GM04503 (cell line): ENCODE measurements around the gene NECTIN3.

Source experiments
- DNase-seq: peaks from one replicate; pipeline ENCODE4 v3.0.0-alpha.2; 2012; ENCODE audit warnings: low read depth

Gene NECTIN3

DNA sequence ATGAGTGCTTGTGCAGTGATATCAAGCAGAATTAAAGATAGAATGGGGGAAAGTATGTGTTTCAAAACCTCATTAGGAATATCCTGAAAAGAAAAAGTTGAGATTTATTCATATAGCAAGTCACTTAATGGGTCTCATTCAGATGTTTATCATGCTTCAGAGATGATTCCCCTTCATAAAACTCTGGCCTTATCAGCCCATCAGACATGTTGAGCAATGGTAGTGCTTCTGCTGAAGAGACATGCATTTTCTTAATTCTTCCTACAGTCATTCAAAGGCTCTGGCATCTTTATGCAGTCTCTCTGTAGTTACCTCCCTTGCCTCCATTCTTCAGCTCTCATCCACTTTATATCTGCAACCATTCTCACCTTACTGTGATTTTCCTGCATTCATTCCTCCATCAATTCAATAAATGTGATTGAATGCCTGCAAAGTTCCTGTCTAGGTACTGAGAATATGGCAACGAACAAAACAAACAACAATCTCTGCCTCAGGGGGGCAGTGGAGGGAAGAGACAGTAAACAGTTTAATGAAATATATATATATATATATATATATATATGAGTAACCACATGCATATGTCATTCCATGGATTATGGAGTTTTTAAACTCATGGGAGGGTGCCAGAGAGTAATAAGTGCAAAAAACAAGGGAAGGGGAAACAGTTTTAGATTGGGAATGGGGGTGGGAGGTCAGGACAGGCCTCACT, 138.5 kb downstream of the NECTIN3 start:
- DNase-seq, result peak; percentile 76

DNA sequence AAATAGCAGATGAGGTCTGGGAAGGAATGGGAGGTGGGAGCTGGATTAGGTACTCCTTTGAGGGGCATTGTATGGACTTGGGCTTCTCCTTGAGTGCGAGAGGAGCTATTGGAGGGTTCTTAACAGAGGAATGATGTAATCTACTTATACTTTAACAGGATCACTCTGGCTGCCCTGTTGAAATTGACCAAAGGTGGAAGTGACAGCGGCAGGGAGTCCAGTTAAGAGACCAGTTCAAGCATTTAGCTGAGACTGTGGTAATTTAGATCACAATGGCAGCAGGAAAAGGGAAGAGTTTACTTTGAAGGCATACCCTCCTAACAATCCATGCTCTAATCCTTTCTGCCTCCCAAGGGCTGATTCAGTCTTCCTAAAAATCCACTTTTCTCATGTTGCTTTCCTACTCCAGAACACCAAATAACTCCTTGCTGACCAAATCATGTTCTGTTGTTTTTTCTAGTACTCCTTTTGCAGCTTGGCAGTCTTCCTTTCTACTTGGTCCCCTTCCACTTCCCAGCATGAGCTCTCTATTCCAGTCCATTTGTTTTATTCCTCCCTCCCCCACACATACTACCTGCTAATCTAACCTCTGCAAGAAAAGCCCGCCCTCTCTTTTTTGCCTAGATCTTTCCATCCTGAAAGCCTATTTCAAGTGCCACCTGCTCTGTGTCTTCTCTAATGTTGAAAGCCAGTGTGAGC, 139.4 kb downstream of the NECTIN3 start:
- DNase-seq, result no peak

DNA sequence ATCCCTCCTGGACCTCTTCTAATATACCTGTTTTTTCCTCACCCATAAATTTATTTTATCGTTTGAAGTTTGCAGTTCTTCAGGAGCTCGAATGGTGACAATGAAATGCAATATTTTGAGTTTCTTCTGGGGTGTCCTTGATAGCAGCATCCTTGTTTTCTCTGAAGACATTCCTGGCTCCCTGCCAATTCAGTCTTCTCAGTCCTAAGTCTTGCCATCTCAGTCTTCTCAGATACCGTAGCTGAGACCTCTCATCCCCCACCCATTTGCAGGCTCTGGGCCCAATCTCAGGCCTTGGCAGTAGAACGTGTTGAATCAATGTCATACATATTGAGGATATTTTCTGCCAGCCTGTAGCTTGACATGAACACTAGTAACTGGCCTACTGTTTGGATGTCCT, 140.9 kb downstream of the NECTIN3 start:
- no peak for DNase-seq

DNA sequence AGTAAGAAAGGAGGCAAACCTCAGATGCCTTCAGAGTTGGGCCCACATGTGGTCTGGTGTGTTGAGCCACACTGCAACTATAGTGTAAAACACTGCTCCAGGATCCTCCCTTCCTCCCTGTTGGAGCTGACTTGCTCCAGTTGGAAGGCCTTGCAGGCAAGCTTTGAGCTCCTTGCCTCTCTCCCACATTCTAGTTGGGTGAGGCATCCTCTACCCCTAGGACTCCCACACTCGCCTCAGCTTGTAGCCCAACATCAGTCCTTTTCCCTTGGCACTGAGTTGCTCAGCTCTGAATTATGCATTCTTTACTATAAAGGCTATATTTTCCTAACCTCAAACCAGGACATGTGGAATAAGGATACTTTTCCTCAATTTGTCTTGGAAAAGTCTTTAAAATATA, 143.9 kb downstream of the NECTIN3 start:
- no peak for DNase-seq

DNA sequence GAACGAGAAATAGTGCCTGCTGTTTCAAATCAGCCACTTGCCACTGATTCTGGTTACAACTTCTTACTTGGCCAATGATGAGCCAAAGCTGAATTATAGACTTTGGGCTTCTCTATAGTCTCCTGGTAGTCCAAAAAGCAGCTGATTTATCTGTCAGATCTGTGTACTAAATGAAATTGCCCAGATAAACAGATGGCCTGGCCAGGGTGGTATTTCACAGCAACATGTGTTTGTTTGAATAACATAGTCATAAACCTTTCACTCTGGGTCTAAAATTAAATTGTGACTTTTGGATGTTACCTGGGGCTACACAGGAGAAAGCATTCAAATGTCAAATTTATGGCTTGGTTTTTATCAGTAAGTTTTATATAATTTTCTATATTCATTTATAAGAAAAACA, 147.0 kb downstream of the NECTIN3 start:
- DNase-seq, result no peak

DNA sequence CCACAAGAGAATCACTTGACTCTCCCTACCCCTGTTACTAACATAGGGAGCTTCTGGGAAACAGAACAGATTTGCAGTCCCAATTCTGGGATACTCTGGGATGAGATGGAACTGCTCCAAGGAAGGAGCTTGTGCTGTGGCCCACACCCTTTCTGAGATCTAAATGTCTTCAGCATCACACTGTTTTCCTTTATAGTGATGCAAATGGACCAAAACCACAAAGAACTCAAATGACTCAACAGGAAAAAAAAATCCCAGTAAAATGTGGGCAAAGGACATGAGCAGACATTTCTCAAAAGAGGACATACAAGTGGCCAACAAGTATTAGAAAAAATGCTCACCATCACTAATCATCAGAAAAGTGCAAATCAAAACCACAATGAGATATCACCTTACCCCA, 155.6 kb downstream of the NECTIN3 start:
- peak; percentile 49 for DNase-seq

DNA sequence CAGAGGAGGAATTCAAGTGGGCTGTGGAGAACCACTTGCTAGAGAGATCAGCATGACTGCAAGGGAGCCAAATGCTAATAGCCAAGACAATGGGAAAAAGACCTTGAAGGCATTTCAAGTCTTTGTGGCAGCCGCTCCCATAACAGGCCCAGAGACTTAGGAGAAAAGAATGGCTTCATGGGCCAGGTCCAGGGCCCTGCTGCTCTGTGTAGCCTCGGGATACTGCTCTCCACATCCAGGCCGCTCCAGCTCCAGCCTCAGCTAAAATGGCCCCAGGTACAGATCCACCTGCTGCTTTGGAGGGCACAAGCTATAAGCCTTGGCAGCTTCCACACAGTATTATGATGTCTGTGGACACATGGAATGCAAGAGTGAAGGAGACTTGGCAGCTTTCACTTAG, 157.7 kb downstream of the NECTIN3 start:
- DNase-seq, result no peak

DNA sequence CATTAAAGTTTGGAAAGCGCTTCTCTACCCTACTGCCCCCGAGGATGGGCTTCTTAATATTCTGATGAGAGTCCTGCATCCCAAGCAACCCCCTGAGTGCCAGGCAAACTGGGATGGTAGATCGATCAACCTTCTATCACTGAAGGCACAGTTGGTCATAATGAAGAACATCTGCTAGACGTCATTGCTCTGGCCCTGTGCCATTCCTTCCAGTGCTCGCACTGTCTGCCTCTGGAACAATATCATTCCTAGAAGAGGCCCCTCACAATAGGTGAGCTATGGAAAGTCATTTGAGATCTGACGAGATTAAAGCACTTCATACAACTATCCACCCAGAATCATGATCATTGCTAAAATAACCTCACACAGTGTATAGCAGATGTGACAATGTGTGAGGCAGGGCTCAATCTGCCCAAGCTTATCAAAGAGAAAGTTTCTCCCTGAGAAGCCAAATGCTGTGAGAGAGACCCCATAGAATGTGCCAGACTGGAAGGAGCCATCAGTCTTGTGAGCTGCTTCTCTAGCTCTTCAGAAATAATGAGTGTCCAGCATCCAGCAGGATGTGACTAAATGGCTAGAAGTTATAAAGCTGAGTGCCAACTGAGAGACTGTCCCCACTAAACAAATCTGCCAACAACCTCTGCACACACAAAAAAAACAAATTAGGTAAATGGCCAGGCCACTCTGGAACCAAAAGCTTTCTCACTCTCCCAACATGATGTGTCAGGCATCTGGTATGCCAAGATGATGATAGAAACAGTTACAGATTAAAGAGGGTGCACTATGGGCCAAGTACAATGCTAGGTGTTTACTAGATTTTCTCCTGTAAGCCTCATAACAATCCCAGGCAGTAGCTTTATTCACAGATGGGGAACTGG, 165.5 kb downstream of the NECTIN3 start:
- DNase-seq, result peak; percentile 82

DNA sequence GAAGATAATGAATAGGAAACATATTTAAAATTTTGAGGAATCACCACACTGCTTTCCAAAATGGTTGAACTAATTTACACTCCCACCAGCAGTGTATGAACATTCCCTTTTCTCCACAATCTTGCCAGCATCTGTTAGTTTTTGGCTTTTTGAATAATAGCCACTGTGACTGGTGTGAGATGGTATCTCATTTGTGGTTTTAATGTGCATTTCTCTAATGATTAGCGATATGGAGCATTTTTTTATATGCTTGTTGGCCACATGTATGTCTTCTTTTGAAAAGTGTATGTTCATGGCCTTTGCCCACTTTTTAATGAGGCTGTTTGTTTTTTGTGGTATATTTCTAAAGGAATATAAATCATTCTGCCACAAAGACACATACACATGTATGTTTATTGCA, 166.3 kb downstream of the NECTIN3 start:
- DNase-seq, result no peak

DNA sequence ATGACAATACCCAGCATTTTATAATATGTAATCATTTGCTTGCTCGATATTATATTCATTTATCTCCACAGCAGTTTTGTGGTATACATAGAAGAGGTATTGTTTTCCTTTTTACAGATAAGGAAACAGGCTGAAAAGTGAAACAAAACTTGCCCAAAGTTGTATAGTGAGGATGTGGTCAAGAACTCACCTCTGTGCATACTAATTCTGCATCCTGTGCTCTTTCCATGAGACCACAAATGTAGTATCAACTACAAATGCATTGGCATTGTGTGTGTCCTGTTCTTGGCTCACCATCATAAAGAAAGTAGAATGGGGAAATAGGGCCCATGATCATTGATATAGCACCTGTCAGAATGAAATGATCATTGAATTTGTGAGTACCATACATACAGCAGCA, 167.3 kb downstream of the NECTIN3 start:
- DNase-seq, result no peak

DNA sequence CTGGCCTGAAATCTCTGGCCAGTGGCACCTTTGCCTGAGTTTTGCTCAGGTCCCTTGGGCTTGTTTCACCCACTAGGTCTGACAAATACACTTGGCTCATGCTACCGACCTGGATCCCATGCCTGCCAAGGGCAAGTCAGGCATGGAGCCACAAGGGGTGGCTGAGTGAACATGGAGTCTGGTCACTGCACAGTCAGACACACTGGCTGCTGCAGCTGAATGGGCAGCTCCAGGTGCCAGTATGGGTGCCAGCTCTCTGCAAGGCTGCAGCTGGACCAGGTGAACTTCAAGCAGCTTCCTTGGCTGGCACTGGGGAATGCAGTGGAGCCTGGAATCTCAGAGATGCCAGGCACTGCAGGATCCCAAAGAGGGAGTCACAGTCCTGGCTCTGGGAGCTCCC, 170.3 kb downstream of the NECTIN3 start:
- no peak for DNase-seq
